ENCODE results near the gene DNASE1L3. TPM values are rescaled to one million over a fixed set of nuclear protein-coding genes. Genes with fewer than 3 reads are reported as not detected.
A peak's percentile ranks its signal among the peaks of the same experiment; 100 is the strongest.

The DNASE1L3 gene
- total and polyA plus RNA-seq, 2 of the 8 experiments (the other 6 are each of a cell fraction or from before 2014, with no cell fraction given), result not detected

- H3K79me2 ChIP-seq (ENCODE audit: control insufficient read depth in 1 of 2, insufficient read depth in 2 of 2, low read length in 2 of 2), result no peaks in the 10 kb centered on the region
- no peak for DNase-seq (ENCODE audit: low read depth in 1 of 2, low spot score in 2 of 2)
- WGBS, 2 experiments (ENCODE audit: extremely low coverage in 1 of 2, insufficient coverage in 1 of 2, insufficient read length in 1 of 2, insufficient replicate concordance in 2 of 2, low coverage in 1 of 2, low lambda C conversion rate in 2 of 2, missing lambda C conversion rate in 1 of 2), result 81% methylated on average over 7 of the region's 7 CpGs; no CpG with 5 or more reads in 1 of the 2 experiments
- ChIA-PET POLR2A (ENCODE audit: partially characterized antibody) (interaction anchor here (0.8 to 1.1 kb wide), 2 partner anchors 9 to 14 kb away, joined by 3 read pairs; no protein-coding TSS in a partner anchor), CTCF (ENCODE audit: partially characterized antibody) (interaction anchor here (1.1 to 10.5 kb wide), 11 partner anchors 9 to 88 kb away, joined by 3 to 128 read pairs (median 5); partner anchors contain the start of genes HTD2 and RPP14)
- no peak overlapping the region for H3K56ac ChIP-seq (replicated peaks; ENCODE audit: insufficient read length, low read depth, low read length)
- no peaks in the 10 kb centered on the region for H3K9me3 ChIP-seq (ENCODE audit: insufficient read depth in 2 of 2, low read depth in 1 of 2, low read length in 1 of 2)
- H3K4me2 ChIP-seq (ENCODE audit: insufficient read depth in 1 of 2, low read depth in 2 of 2, low read length in 2 of 2), result no peak overlapping the region
- no peak overlapping the region for H3K18ac ChIP-seq (ENCODE audit: extremely low read depth, low read length)
- H2AK5ac ChIP-seq (ENCODE audit: low read depth, low read length), result no peak overlapping the region
- H3K4me1 ChIP-seq (replicated peaks in 1 of 4; ENCODE audit: control insufficient read depth in 3 of 4, insufficient read depth in 4 of 4, low read length in 3 of 4), result peaks cover 0 to 3% (median under 1%) of the 10 kb centered on the region in 4 experiments; a peak in 3 of 7 replicates
- H3K4me3 ChIP-seq (ENCODE audit: extremely low read depth in 1 of 4, insufficient read depth in 2 of 4, low read depth in 3 of 4, low read length in 4 of 4), result no peak overlapping the region
- no peaks in the 10 kb centered on the region; the same call in 1 of the 2 replicates for H3K23me2 ChIP-seq (ENCODE audit: low read depth, low read length)
- no peak overlapping the region for H4K8ac ChIP-seq (ENCODE audit: extremely low read depth, insufficient read depth, low read length)
- H3K23ac ChIP-seq (ENCODE audit: insufficient read length), result no peak overlapping the region
- no peak overlapping the region for H2BK5ac ChIP-seq (ENCODE audit: low read depth, low read length)
- no peak overlapping the region for H2BK20ac ChIP-seq (ENCODE audit: low read length)
- no peak overlapping the region for H2BK120ac ChIP-seq (replicated peaks; ENCODE audit: low read depth, low read length)
- H4K91ac ChIP-seq (replicated peaks; ENCODE audit: insufficient read length, low read length), result no peak overlapping the region
- peak; percentile 39 for FAIRE-seq
- no peak overlapping the region for H3K4ac ChIP-seq (replicated peaks; ENCODE audit: insufficient read length, low read depth, low read length)
- H3K27me3 ChIP-seq (replicated peaks in 1 of 4; ENCODE audit: control insufficient read depth in 3 of 4, extremely low read depth in 1 of 4, insufficient read depth in 3 of 4, low read length in 3 of 4), result peaks cover 0 to 3% (median 0%) of the 10 kb centered on the region in 4 experiments; a peak in 1 of 7 replicates
- H3K9ac ChIP-seq (replicated peaks in 1 of 4; ENCODE audit: extremely low read depth in 1 of 4, low read depth in 3 of 4, low read length in 3 of 4), result no peak overlapping the region
- no peak overlapping the region for H2BK15ac ChIP-seq (ENCODE audit: low read length)
- H2BK12ac ChIP-seq (ENCODE audit: low read depth, low read length), result no peak overlapping the region
- no peak overlapping the region for H3K27ac ChIP-seq (ENCODE audit: low read depth, low read length)
- H3K79me1 ChIP-seq (ENCODE audit: low read depth, low read length), result no peaks in the 10 kb centered on the region
- H3K14ac ChIP-seq (ENCODE audit: insufficient read length), result no peak overlapping the region
- no peak overlapping the region for H2AFZ ChIP-seq (ENCODE audit: low read length)
- no peak overlapping the region for H4K5ac ChIP-seq (ENCODE audit: insufficient read length, low read depth, low read length)
- no peaks in the 10 kb centered on the region for H4K20me1 ChIP-seq (replicated peaks in 1 of 2; ENCODE audit: control insufficient read depth in 1 of 2, insufficient read depth in 2 of 2, low read length in 2 of 2)
- no peaks in the 10 kb centered on the region for H3K36me3 ChIP-seq (ENCODE audit: control insufficient read depth in 2 of 4, insufficient read depth in 4 of 4, low read length in 3 of 4)
- TF ChIP-seq BACH1 (IDR thresholded peaks at IDR 0.05; ENCODE audit: low read length), result no peak
- no peak for TF ChIP-seq GABPA (IDR thresholded peaks at IDR 0.05; ENCODE audit: borderline replicate concordance, insufficient read depth, low read length)
- no peak for TF ChIP-seq ASH2L (IDR thresholded peaks at IDR 0.05; ENCODE audit: low read length)
- no peak for TF ChIP-seq USF2 (IDR thresholded peaks at IDR 0.05; ENCODE audit: low read length)
- TF ChIP-seq HDAC2 (IDR thresholded peaks at IDR 0.05; ENCODE audit: borderline replicate concordance in 1 of 2, low read depth in 2 of 2, low read length in 2 of 2), result no peak
- TF ChIP-seq RXRA (IDR thresholded peaks at IDR 0.05; ENCODE audit: insufficient read depth, low read depth, low read length), result no peak
Measured at GRCh38 chr3:58214484-58215316, 3.9 kb upstream of the DNASE1L3 start.

All from H1 (cell line).